DOHH2 (cell line): ENCODE data around the gene OR2T10.

ENCODE experiments used
- EZH2phosphoT487 ChIP-seq: fragments of 200-600 bp; sonication (generic); IDR thresholded peaks from 2 replicates; pipeline ENCODE4 v1.6.1; 2017; ENCODE audit warnings: borderline replicate concordance, mild to moderate bottlenecking, antibody characterized with exemption, low read length, moderate library complexity, mixed read lengths
- TF ChIP-seq, protein P1 (sequence below): fragments of 200-600 bp; sonication (generic); IDR thresholded peaks from one replicate; pipeline ENCODE4 v1.5.1; 2014; ENCODE audit warnings: antibody characterized with exemption, mild to moderate bottlenecking, low read depth, low read length; ENCODE audit not compliant: poor library complexity, severe bottlenecking

DNA sequence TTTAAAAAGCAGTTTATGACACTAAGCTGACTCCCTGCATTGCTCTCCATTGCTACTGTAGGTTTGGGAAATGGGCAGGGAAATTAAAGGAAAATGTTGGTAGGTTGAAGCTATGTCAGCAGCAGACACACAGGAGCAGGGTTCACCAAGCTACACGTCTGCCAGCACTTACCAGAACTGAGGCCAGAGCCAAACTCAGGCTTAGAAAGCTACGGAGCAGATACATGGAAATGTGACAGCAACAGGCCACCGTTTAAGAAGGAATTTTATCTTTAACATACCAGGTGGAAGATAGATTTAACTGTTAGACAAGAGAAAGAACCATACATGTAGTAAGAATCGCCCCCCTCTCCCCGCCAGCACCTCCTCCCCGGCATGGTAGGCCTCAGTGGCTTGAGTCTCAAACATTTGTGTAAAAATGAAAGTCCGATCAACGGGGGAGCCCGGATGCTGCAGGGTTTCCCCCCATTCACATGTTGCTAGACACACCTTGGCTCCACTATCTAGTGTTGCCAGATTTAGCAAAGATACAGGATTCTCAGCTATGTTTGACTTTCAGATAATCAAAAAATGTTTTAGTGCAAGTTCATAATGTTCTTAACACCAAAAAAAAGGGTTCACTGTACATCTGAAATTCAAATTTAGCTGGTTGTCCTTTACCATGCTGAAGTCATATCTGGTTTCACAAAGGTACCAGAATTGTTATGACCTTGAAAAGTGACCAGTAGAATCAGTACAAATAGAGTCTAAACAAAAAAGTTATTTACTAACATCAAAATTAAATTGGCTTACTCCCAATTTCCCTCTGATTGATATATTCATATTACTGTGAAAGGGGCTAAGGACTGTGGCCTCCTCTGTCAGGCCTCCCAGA is 30.7 kb upstream of the OR2T10 start:
- TF ChIP-seq, protein P1, sequence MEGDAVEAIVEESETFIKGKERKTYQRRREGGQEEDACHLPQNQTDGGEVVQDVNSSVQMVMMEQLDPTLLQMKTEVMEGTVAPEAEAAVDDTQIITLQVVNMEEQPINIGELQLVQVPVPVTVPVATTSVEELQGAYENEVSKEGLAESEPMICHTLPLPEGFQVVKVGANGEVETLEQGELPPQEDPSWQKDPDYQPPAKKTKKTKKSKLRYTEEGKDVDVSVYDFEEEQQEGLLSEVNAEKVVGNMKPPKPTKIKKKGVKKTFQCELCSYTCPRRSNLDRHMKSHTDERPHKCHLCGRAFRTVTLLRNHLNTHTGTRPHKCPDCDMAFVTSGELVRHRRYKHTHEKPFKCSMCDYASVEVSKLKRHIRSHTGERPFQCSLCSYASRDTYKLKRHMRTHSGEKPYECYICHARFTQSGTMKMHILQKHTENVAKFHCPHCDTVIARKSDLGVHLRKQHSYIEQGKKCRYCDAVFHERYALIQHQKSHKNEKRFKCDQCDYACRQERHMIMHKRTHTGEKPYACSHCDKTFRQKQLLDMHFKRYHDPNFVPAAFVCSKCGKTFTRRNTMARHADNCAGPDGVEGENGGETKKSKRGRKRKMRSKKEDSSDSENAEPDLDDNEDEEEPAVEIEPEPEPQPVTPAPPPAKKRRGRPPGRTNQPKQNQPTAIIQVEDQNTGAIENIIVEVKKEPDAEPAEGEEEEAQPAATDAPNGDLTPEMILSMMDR, result no peak
- no peak for TF ChIP-seq EZH2phosphoT487
